HG03439 (cell line): ENCODE data around the gene PSMD4.

Experiments
- ATAC-seq: cut with Tn5 transposase; IDR thresholded peaks from one replicate; pipeline ENCODE4 v1.9.1; 2021; ENCODE audit warnings: mild to moderate bottlenecking, moderate library complexity; ENCODE audit not compliant: unreplicated experiment

PSMD4 gene

DNA sequence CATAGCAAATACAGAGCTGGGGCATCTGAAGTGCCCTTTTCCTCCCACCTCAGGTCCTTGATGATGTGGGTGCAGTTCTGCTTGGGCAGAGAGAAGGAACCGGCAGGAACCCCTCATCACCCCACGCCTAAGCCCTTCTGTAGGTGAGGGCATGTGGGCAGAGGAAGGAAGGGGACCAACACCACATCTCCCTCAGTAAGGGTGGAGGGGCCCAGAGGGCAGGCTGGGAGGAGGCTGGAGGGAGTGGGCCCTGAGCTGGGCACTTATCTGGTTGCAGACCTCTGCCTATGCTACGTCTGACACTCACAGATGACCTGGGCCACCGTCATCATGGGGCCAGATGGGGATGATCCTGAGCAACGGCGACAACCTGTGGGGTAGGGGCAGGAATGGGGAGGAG, 38.6 kb downstream of the PSMD4 start:
- ATAC-seq = no peak

DNA sequence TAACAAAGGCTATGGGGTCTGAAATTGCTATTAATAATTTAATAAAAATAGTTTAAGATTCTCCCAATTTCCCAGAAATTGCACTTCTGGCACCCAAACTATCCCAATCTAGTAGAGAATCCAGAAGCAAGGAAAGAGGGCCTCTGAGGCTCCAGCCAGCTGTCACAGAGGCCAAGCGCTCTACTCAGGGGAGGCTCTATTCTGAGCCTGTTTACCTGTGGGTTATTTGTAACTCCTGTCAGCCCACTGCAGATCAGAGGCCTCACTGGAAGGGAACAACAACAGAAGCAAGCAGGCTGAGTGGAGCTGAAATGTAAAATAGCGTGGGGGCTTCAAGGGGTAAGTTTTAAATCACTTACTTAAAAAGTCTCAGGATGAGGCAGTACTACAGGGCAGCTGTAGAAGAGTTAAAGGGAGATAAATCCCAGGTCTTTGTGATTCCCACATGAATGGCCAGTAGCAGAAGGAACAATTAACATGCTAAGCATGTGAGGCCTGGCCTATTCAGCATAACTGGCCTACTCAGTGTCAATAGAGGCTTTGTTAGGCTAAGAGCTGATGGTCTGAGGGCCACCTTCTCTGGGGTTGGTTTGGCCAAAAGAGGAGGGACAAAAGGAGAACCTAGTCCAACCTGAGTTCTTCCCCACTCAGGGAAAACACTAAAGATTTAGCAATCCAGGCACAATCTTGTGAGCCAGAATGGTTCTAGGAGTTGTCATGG, 40.4 kb downstream of the PSMD4 start:
- ATAC-seq = no peak

DNA sequence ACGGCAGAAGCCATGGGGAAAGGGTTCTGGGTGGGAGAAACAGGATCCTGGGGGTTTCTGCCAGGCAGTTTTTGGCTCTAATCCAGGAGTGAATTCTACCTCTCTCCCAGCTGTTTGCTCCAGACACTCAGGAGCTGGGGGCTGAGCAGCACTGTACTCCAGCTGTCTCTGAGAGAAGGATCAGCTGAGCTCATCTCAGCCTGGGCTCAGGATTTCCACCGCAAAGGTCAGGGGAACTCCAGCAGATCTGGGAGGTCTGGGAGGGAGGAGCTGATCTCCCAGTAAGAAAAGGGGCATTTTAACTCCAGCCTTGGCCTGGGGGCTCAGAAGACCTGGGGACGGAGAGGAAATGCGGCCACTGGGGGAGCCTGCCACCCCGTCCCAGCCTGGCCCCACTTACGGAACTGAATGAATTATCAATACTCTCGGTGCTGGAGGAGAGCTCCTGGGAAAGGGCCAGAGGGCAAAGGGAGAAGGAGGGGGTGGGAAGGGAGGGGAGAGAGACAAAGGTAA, 55.3 kb downstream of the PSMD4 start:
- no peak for ATAC-seq

GRCh38 chr1:151311011-151311410, 56.5 kb downstream of the PSMD4 start:
- no peak for ATAC-seq

DNA sequence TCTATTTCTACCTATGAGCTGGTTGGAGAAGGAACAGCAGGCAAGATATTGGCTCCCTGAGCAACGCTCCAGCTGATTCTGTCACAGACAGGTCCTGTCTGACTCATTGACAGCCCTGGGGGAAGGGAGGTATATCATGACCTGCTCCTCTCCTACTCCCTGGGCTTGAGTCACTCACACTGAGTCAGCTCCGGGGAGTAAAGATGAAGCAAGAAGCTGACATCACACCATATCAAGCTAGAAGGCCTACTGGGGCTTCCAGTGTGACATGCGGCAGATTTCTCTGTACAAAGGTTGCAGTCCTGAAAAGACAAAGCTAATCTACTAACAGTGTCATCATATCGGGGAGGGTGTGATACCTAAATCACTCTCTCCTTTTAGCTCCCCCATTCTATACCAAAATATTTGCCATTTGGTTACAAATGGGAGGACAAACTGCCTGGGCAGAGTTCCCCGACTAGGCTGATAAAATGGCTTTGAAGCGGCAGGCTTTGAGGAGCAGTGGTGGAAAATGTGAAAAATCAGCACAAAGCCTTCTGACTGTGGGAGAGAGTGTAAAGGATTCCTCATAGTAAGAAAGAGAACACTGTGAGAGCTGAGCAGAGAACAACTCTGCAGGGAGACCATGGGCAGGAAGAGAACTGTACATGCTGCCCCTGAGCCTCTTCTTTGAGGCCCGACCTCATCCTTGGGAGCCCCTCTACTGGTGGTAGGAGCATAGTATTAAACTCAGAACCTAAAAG, 57.2 kb downstream of the PSMD4 start:
- ATAC-seq = no peak

DNA sequence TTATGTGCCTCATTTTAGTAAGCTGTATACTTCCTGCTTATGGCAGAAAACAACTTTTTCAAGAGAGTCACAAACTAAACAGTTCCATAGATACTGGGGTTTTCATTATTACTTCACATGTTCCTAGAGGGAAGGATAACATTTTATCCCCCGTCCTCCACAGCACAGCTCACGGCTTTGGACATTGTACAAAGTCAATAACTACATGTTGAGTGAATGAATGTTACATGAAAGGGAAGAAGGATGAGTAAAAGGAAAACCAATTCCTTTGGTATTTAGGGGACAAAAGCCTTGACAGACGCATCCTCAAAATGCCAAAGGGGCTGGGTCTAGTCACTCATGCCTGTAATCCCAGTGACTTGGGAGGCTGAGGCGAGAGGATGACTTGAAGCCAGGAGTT, 57.9 kb downstream of the PSMD4 start:
- ATAC-seq = no peak

GRCh38 chr1:151312826-151313225, 58.3 kb downstream of the PSMD4 start:
- no peak for ATAC-seq

GRCh38 chr1:151313501-151313900, 59.0 kb downstream of the PSMD4 start:
- ATAC-seq = no peak

DNA sequence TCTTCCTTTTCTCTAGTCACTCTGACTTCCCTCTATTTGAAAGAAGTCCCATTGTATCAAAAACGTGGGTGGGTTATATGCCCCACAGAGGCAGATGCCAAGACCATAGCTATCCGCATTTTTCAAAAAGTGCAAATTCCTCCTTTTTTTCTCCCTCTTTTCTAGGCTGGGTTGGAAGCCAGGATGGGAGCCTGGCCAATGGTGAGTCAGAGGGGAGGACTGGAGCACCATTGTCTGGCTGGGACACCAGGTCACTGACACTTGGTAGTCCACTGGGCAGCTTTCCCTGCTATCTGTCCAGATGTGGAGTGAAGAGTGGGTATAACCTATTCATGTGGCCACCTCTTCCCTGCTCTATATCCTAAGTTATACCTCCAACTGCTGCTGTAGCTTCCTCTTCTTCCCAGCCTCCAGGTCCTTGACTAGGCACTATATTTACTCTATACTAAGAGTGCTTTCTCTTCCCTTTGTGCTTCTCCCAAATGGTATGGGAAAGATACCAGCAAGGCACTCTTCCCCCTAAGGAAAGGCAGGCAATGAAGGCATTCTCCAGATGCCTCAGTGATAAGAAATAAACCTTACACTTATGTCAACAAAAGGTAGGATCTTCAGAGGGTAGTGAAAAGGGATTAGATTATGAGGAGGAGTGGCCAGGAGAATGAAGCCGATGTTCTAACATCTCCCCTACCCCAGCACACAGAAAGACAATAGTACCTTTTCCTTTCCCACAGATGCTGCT, 59.8 kb downstream of the PSMD4 start:
- ATAC-seq = no peak

DNA sequence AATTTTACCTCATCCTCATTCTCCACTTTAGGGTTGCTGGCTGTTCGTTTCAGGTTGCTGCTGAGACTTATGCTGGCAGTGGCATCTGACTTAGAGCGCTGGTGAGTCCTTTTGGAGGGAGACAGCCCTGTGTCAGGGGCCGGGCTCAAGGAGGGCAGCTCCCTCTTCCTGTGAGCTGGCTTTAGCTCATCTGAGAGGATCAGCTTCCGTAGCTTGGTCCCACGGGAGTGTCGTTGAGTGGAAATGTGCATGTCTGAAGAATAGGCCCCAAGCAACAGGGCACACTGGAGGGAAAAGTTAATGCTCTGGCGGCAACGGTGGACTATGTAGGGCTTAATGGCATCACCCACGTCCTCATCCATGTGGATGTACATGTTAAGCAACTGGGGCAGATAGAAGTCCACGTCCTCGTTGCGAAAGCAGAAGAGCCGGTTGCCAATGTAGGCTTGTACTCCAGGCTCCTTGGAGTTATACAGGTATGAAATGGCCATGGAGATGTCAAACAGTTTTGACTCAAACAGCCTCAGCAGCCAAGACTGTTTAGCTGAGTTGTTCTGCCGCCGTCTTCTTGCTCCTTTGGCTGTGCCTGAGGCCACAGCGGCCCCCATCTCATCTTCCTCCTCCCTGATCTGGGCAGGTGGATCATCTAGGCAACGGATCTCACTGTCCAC, 61.2 kb downstream of the PSMD4 start:
- no peak for ATAC-seq
